Lower leg skin (tissue), 4 donors: ENCODE measurements around the gene SLC25A10. TPM values are rescaled to one million over a fixed set of nuclear protein-coding genes. Genes with fewer than 3 reads are reported as not detected.

Experiments
- DNase-seq, 2 donors: peaks; one replicate each; pipeline ENCODE4 v3.0.0-alpha.2; 2019; ENCODE audit warnings: low spot score in 2 of 2
- H3K4me3 ChIP-seq: fragments of 200-600 bp; sonication (generic); 2 replicates; pipeline ENCODE4 v1.5.1; 2017; ENCODE audit warnings: mild to moderate bottlenecking, low read depth; ENCODE audit not compliant: poor library complexity, severe bottlenecking
- POLR2A ChIP-seq, 2 donors: fragments of 450-650 bp; IDR thresholded peaks; one replicate each; pipeline ENCODE4 v1.6.1; 2016 to 2017; ENCODE audit warnings: antibody characterized with exemption in 2 of 2, mild to moderate bottlenecking in 1 of 2, moderate library complexity in 1 of 2
- WGBS, 2 donors: methylation state at CpG; one replicate each; pipeline ENCODE4 v1.1.5; 2018; 5-methylcytosine and 5-hydroxymethylcytosine counted together
- intact Hi-C: fragments of 100-400 bp; cut with DNase I; formaldehyde crosslinking; loops from one replicate; pipeline ENCODE4 v1.15.0; 2023; ENCODE audit warnings: low total_unique reads
- total RNA-seq, 4 donors: library from RNA; depleted of rRNA; stranded (reverse); fragments of >200 nt; gene quantifications; one replicate each; pipeline ENCODE4 v1.1.0, GENCODE V29; 2016
- TF ChIP-seq, protein P1 (sequence below), 3 donors: fragments of 450-650 bp; IDR thresholded peaks; one replicate each; pipeline ENCODE4 v1.5.1; 2016; ENCODE audit warnings: antibody characterized with exemption in 3 of 3, mild to moderate bottlenecking in 3 of 3, moderate library complexity in 2 of 3

Gene SLC25A10
- total RNA-seq, 4 donors from 2014 or later, result 23.4 to 30.6 (median 25.9) TPM

DNA sequence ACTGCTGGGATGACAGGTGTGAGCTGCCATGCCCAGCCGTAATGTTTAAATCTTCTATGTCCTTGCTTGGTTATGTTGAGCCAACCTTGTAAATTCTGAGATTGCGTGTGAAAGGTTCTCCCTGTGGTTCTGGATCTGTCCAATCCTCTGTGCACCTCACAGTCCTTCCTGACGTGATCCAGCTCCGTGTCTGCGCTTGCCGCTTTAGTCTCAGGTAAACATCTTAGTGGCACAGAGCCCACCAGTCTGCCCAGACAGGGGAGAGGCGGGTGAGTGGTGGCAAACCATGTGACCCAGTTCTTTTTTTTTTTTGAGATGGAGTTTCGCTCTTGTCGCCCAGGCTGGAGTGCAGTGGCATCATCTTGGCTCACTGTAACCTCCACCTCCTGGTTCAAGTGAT, 13.9 kb downstream of the SLC25A10 start:
- WGBS, 2 donors, result 35 to 41% methylated on average over 9 of the region's 9 CpGs
- TF ChIP-seq POLR2A (IDR thresholded peaks at IDR 0.05), result no peak
- TF ChIP-seq, protein P1, sequence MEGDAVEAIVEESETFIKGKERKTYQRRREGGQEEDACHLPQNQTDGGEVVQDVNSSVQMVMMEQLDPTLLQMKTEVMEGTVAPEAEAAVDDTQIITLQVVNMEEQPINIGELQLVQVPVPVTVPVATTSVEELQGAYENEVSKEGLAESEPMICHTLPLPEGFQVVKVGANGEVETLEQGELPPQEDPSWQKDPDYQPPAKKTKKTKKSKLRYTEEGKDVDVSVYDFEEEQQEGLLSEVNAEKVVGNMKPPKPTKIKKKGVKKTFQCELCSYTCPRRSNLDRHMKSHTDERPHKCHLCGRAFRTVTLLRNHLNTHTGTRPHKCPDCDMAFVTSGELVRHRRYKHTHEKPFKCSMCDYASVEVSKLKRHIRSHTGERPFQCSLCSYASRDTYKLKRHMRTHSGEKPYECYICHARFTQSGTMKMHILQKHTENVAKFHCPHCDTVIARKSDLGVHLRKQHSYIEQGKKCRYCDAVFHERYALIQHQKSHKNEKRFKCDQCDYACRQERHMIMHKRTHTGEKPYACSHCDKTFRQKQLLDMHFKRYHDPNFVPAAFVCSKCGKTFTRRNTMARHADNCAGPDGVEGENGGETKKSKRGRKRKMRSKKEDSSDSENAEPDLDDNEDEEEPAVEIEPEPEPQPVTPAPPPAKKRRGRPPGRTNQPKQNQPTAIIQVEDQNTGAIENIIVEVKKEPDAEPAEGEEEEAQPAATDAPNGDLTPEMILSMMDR (IDR thresholded peaks at IDR 0.05), result no peak
- peak in 1 of 2 donors; percentile 74 for DNase-seq
- intact Hi-C loops, result no loop called here
- H3K4me3 ChIP-seq, result no peak overlapping the region

DNA sequence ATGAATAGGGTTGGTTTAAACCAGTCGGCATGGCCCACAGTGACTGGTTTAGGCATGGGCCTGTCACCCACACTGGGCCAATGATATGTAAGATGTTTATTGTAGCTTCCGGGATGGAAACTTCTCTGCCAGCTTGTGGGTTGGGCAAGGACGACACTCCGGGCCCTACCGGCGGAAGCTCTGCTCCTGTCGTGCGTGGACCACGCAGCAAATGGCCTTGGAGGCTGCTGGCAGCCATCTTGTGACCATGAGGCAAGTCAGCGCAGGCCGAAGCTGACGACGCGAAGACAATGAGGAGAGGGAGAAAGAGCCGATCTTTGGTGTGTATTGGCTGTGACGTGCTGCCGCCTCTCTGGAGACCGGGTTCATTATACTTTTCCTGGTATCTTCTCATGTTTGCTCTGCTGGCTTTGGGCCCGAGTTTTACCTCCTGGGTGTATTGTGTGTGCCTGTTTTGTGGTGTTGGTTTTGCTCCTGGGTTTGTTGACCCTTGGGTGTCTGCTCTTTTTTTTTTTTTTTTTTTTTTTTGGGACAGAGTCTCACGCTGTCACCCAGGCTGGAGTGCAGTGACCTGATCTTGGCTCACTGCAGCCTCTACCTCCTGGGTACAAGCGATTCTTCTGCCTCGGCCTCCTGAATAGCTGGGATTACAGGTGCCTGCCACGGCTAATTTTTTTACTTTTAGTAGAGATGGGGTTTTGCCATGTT, 15.4 kb downstream of the SLC25A10 start:
- intact Hi-C loops, result no loop called here
- WGBS, 2 donors, result 80 to 81% methylated on average over 23 of the region's 23 CpGs
- no peak for DNase-seq
- TF ChIP-seq POLR2A (IDR thresholded peaks at IDR 0.05), result no peak
- TF ChIP-seq, protein P1 (IDR thresholded peaks at IDR 0.05), result no peak
- no peak overlapping the region for H3K4me3 ChIP-seq

DNA sequence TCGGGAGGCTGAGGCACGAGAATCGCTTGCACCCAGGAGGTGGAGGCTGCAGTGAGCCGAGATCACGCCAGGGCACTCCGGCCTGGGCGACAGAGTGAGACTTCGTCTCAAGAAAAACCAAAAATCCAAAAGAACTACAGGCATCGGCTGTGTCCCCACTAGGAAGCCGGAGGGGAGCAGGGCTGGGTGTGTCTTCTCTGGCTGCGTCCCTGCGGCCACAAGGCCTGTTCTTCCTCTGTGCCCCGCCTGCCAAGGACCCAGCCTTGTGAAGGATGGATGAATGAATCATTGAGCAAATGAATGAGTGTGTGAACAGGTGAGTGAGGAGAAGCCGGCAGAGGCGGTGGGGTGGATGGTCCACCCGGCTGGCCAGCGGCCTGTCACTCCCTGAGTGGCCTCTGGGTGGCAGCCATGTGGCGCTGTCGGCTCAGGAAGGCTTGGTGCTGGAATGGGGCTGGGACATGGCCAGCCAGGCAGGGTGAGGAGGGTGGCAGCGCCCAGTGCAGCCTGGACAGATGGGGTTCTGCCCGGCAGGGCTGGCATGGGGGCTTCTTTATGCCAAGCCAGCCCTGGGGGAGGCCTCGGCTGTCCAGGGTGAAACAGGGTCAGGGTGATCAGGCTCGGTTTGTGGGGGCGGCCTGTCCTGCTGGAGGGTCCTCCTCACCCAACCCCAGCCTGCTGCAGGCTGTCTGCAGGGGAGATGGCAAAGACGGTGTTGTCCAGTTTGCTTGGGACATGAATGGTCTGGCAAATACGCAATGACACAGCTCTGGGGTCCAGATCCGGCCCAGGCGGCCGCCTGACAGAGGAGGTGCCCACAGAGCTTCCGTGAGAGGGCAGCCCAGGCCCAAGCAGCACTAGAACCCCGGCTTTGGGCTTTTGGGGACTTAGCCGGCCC, 21.7 kb downstream of the SLC25A10 start:
- WGBS, 2 donors, result 41 to 43% methylated on average over 29 to 30 of the region's 32 CpGs

DNA sequence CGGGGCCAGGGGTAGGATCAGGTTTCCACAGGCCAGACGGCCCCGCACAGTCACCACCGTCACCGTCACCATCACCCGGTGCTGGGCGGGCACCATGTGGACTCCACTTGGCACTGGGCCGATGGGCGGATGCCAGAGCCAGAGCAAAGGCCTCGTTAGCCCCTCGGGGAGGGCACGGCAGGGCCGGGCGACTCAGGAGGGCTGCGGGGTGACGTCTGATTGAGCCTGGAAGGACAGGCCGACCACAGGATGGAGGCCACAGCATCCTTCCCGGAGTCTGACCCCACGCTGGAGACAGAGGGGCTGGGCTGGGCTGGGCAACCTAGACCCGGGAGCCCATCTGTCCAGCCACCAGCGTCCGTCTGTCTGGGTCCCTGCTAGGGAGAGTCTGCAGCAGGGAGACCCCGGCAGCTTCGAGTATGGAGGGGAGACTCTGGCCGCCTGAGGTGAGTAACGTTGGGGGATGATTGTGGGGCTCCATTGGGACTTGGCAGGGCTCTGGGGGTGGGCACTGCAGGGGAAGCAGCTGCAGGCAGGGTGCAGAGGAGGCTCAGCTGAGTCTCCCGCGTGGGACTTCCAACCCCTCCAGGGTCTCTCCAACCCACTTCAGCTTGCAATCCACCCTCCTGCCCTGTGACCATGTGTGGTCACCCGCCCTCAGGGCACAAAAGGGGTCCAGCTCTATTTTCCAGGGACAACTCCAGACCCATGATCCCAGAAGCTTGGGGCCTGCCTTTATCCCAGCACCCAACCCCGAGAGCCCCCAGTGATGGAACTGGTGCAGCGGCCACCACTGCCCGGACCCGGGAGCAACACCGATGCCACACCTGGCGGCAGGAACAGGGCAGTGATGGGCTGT, 22.6 kb downstream of the SLC25A10 start:
- TF ChIP-seq POLR2A (IDR thresholded peaks at IDR 0.05), result no peak
- TF ChIP-seq, protein P1 (IDR thresholded peaks at IDR 0.05), result no peak
- DNase-seq, result no peak
- WGBS, 2 donors, result 53 to 75% methylated on average over 11 to 33 of the region's 35 CpGs
- intact Hi-C loops, result no loop called here
- H3K4me3 ChIP-seq, result no peak overlapping the region

More for the DNA sequence above, 21.7 kb downstream of the SLC25A10 start:
- TF ChIP-seq, protein P1 (IDR thresholded peaks at IDR 0.05), result peak in 1 of 3 donors; percentile 98
- no peak for TF ChIP-seq POLR2A (IDR thresholded peaks at IDR 0.05)
- H3K4me3 ChIP-seq, result no peak overlapping the region
- peak; percentile 68 to 94 for DNase-seq
- intact Hi-C loops, result no loop called here

DNA sequence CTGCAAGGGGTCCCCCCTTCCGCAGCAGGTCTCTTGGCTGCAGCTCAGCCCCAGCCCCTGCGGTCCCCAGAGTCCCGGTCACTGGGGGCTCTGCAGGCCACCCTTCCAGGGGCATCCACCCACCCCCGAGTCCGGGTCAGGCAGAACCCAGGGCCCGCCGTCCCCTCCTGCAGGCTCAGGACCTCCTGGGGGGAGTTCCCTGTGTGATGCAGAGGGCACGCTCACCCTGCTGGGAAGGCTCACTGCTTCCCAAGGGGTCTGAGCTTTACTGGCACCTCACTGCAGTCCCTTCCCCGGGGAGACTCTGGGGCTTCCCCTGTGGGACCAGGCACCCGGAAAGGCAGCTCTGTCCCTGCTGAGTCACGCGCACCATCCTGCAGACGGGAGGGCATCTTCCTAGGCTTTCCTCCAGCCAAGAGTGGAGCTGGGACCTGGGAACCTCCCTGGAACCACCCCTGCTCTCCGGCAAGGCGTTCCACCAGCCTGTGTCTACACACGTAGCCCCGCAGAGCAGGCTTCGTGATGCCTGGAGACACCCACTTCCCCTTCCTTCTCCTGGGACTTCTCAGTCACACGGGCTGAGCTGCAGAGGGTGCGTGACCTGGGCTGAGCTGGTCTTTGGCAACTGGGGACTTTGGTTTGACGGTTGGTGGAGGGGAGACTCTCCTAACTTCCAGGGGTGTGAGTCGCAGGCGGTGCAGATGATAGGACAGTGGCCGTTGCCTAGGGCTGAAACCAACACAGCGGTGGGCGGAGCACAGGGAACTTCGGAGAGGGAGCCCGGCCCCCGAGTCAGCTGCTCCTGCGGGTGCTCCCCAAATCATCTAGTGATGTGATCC, 23.4 kb downstream of the SLC25A10 start:
- intact Hi-C loops, result no loop called here
- no peak overlapping the region for H3K4me3 ChIP-seq
- peak in 1 of 2 donors; percentile 62 for DNase-seq
- TF ChIP-seq, protein P1 (IDR thresholded peaks at IDR 0.05), result no peak
- no peak for TF ChIP-seq POLR2A (IDR thresholded peaks at IDR 0.05)
- WGBS, 2 donors, result 9 to 16% methylated on average over 21 to 22 of the region's 30 CpGs
